Psoas muscle (tissue), 8 donors: ENCODE results near the gene RNASE11. TPM values are rescaled to one million over a fixed set of nuclear protein-coding genes. Genes with fewer than 3 reads are reported as not detected.
"Not testable (repeated sequence)": the region's sequence is repeated elsewhere in the genome, so short reads cannot be mapped to it uniquely, and the experiment has no call there.

ENCODE experiments used
- ATAC-seq, 4 donors: fragments of 200-7000 bp; cut with Tn5 transposase; one replicate each; pipeline ENCODE4 v1.9.1; 2020; ENCODE audit warnings: moderate library complexity in 3 of 4, mild to moderate bottlenecking in 2 of 4
- DNase-seq, 2 donors: peaks; one replicate each; pipeline ENCODE4 v3.0.0-alpha.2; 2020
- H3K27ac ChIP-seq: fragments of 200-600 bp; one replicate; pipeline ENCODE4 v1.8.0; 2022
- H3K27me3 ChIP-seq, 3 donors: fragments of 200-600 bp in 1 of 3; one replicate each; pipeline versions ENCODE4 v1.6.1 to v1.8.0; 2013 to 2022; ENCODE audit warnings: low read length in 2 of 3, mild to moderate bottlenecking in 2 of 3, moderate library complexity in 1 of 3; ENCODE audit not compliant: insufficient read depth in 3 of 3
- H3K36me3 ChIP-seq, 2 donors: fragments of 200-600 bp in 1 of 2; one replicate each; pipeline versions ENCODE4 v1.6.1 to v1.8.0; 2013 to 2022; ENCODE audit warnings: low read depth in 1 of 2, mild to moderate bottlenecking in 1 of 2, moderate library complexity in 1 of 2; ENCODE audit not compliant: insufficient read depth in 1 of 2
- H3K4me1 ChIP-seq: fragments of 200-600 bp; one replicate; pipeline ENCODE4 v1.8.0; 2022
- H3K4me3 ChIP-seq: fragments of 200-600 bp; one replicate; pipeline ENCODE4 v1.8.0; 2022; ENCODE audit warnings: mild to moderate bottlenecking
- H3K9me3 ChIP-seq: fragments of 200-600 bp; one replicate; pipeline ENCODE4 v1.8.0; 2022
- WGBS, 3 donors: extraction: QIAGEN DNeasy Blood & Tissue Kit; methylation state at CpG; one replicate each; pipeline versions ENCODE4 v1.1.6 to v1.1.7; 2013; 5-methylcytosine and 5-hydroxymethylcytosine counted together
- intact Hi-C, 2 donors: fragments of 100-400 bp; cut with DNase I; formaldehyde crosslinking; loops; one replicate each; pipeline versions ENCODE4 v1.11.0 to v1.14.2; 2022
- polyA plus RNA-seq, 3 donors: library from polyadenylated mRNA; stranded (reverse); fragments of 200-250 nt; gene quantifications; one replicate each; pipeline ENCODE4 v1.2.3, GENCODE V29; 2013
- total RNA-seq, 4 donors: library from RNA; stranded (reverse); fragmentation: NEBNext Ultra II Directional in 2 of 4; extraction: Animal tissue kit (Norgen Biotek cat#: 25700) in 2 of 4; gene quantifications; one replicate each; pipeline versions ENCODE4 v1.2.1 to v1.2.4, GENCODE V29; 2021 to 2023
- TF ChIP-seq, protein P1 (sequence below): fragments of 200-600 bp; IDR thresholded peaks from one replicate; pipeline ENCODE4 v1.8.0; 2022; ENCODE audit warnings: antibody characterized with exemption
- donor health status: healthy with polysubstance abuse.
- donor health status: DM: no; HTN: no; CAD: no; lungs with moderate emphysema.
- donor health status: Bipolar disorder and iron deficiency.
- donor health status: healthy.
- donor health status: DM: yes; HTN: yes; CAD: no.
- donor health status: DM: no; HTN: no; CAD: no.
- donor health status: DM: no; HTN: no; CAD: no.
- donor health status: DM: yes; HTN: yes; CAD: no.

The RNASE11 gene
- total and polyA plus RNA-seq, 7 donors: not detected

DNA sequence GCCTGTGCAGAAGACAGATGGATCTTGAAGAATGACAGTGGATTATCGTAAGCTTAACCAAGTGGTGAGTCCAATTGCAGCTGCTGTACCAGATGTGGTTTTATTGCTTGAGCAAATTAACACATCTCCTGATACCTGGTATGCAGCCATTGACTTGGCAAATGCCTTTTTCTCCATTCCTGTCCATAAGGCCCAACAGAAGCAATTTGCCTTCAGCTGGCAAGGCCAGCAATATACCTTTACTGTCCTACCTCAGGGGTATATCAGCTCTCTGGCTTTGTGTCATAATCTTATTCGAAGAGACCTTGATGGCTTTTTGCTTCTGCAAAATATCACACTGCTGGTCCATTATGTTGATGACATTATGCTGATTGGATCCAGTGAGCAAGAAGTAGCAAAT, 17.9 kb downstream of the RNASE11 start:
- not testable (repeated sequence) for ATAC-seq, H3K27ac ChIP-seq, DNase-seq, H3K4me3 ChIP-seq, H3K4me1 ChIP-seq, H3K27me3 ChIP-seq, H3K36me3 ChIP-seq
- H3K9me3 ChIP-seq: peaks cover 14% of the 10 kb centered on the region
- intact Hi-C loops: loop anchor here in 1 of 2 donors (10.0 kb wide), 1 partner anchor 85 kb away; no protein-coding TSS in a partner anchor
- WGBS, 3 donors: 61 to 82% (median 80%) methylated on average over 2 of the region's 2 CpGs

DNA sequence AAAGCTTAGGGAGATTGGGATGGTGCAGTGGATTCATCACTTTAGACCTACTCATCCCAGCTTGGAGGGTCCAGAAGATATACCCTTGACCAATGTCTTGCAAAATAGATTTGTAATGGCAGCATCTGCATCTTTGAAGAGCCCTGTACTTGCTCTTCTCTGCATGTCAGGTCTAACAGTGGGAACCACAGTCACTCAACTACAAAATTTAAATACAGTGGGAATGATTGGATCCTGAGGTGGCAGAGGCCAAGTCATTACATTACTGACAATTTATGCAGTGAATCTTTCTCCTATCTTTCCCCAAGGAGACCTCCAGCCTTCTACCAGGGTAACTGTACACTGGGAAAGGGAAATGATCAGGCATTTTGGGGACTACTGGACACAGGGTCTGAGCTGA, 18.7 kb downstream of the RNASE11 start:
- ATAC-seq (no peak), DNase-seq (no peak)
- H3K4me1 ChIP-seq: no peaks in the 10 kb centered on the region
- intact Hi-C loops: loop anchor here in 1 of 2 donors (10.0 kb wide), 1 partner anchor 84 kb away; no protein-coding TSS in a partner anchor
- TF ChIP-seq, protein P1, sequence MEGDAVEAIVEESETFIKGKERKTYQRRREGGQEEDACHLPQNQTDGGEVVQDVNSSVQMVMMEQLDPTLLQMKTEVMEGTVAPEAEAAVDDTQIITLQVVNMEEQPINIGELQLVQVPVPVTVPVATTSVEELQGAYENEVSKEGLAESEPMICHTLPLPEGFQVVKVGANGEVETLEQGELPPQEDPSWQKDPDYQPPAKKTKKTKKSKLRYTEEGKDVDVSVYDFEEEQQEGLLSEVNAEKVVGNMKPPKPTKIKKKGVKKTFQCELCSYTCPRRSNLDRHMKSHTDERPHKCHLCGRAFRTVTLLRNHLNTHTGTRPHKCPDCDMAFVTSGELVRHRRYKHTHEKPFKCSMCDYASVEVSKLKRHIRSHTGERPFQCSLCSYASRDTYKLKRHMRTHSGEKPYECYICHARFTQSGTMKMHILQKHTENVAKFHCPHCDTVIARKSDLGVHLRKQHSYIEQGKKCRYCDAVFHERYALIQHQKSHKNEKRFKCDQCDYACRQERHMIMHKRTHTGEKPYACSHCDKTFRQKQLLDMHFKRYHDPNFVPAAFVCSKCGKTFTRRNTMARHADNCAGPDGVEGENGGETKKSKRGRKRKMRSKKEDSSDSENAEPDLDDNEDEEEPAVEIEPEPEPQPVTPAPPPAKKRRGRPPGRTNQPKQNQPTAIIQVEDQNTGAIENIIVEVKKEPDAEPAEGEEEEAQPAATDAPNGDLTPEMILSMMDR: no peak
- peaks cover 0 to 3% (median 0%) of the 10 kb centered on the region in 3 donors for H3K27me3 ChIP-seq
- no peak overlapping the region for H3K4me3 ChIP-seq
- H3K9me3 ChIP-seq: peaks cover 14% of the 10 kb centered on the region
- H3K36me3 ChIP-seq: no peaks in the 10 kb centered on the region
- no peak overlapping the region for H3K27ac ChIP-seq

DNA sequence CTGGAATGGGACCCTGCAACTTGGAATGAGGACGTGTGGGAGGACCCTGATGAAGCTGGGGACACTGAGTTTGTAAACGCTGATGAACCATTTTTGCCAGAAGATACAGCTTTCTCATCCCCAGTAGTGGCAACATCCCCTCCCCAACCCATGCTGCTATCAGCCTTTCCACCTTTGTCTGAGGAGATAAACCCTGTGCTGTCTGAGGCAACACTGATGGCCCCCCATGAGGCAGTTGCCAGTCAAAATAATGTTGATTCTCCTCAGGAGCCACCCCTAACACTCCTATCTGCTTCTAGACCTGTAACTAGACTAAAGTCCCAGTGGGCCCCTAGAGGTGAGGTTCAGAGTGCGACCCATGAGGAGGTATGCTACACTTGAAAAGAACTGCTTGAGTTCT, 19.4 kb downstream of the RNASE11 start:
- peaks cover 14% of the 10 kb centered on the region for H3K9me3 ChIP-seq
- H3K27ac ChIP-seq: no peak overlapping the region
- no peaks in the 10 kb centered on the region for H3K36me3 ChIP-seq
- intact Hi-C loops: loop anchor here in 1 of 2 donors (10.0 kb wide), 1 partner anchor 84 kb away; no protein-coding TSS in a partner anchor
- ATAC-seq (no peak), DNase-seq (no peak)
- 73 to 80% (median 73%) methylated on average over 3 of the region's 3 CpGs for WGBS, 3 donors
- H3K4me1 ChIP-seq: no peaks in the 10 kb centered on the region
- no peak overlapping the region for H3K4me3 ChIP-seq
- TF ChIP-seq, protein P1: no peak
- peaks cover 0 to 2% (median 0%) of the 10 kb centered on the region in 3 donors for H3K27me3 ChIP-seq

DNA sequence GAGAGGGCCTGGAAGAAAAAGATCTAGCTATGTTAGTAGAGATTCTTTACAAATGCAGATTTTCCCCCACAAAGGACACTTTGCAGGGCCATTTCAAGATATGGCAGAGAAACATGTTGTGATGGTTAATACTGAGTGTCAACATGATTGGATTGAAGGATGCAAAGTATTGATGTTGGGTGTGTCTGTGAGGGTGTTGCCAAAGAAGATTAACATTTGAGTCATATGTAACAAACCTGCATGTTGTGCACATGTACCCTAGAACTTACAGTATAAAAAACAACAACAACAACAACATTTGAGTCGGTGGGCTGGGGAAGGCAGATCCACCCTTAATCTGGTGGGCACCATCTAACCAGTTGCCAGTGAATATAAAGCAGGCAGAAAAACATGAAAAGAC, 20.6 kb downstream of the RNASE11 start:
- H3K4me1 ChIP-seq, H3K27ac ChIP-seq, H3K4me3 ChIP-seq, ATAC-seq, H3K27me3 ChIP-seq, DNase-seq, H3K36me3 ChIP-seq: not testable (repeated sequence)
- H3K9me3 ChIP-seq: peaks cover 14% of the 10 kb centered on the region
- WGBS, 3 donors: 76 to 87% (median 81%) methylated on average over 1 of the region's 1 CpG
- intact Hi-C loops: loop anchor here in 1 of 2 donors (10.0 kb wide), 1 partner anchor 82 kb away; no protein-coding TSS in a partner anchor

DNA sequence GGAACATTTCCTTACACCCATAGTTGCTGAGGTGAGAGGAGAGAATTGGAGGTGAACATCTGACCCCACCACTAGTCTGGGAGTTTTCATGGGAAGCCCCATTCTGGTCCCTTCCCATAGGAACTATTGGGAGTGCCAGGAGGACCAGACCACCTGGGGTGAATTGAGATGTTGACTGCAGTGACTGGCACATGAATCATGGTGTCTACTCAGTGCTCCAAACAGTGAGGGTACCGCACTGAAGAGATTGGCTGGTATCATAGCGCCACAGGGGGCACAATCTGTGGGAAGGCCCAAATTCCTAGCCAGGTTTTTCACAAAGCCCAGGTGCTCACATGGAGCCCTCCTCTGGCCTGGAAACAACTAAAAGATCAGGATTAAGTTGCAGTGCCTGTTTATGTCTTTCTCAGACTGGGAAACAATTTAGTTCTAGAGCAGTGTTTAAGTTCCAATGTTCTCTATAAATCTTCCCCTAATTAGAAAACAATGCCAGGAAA, 23.3 kb downstream of the RNASE11 start:
- no peak for DNase-seq
- intact Hi-C loops: loop anchor here in 1 of 2 donors (10.0 kb wide), 1 partner anchor 80 kb away; no protein-coding TSS in a partner anchor
- peaks cover 11% of the 10 kb centered on the region for H3K9me3 ChIP-seq
- TF ChIP-seq, protein P1: no peak
- H3K27me3 ChIP-seq: peaks cover 0 to 2% (median 0%) of the 10 kb centered on the region in 3 donors
- H3K36me3 ChIP-seq: no peaks in the 10 kb centered on the region
- H3K27ac ChIP-seq: no peak overlapping the region
- H3K4me1 ChIP-seq: no peaks in the 10 kb centered on the region
- WGBS, 3 donors: 84 to 89% (median 85%) methylated on average over 2 of the region's 2 CpGs
- H3K4me3 ChIP-seq: no peak overlapping the region
- no peak for ATAC-seq
